ENCODE measurements around the gene MGAT3. TPM values are rescaled to one million over a fixed set of nuclear protein-coding genes. Genes with fewer than 3 reads are reported as not detected.

Gene MGAT3
- total RNA-seq, 4 donors from 2014 or later: 0.45 to 1.6 (median 0.90) TPM

- DNase-seq: no peak
- Histone ChIP-seq H3K4me1 (no peaks in the 10 kb centered on the region), H3K27ac (no peak overlapping the region), H3K36me3 (peaks cover 46 to 53% of the 10 kb centered on the region in 2 donors), H3K4me3 (replicated peaks in 1 of 3) (no peak overlapping the region), H3K27me3 (no peaks in the 10 kb centered on the region), H3K9me3 (no peaks in the 10 kb centered on the region)
- TF ChIP-seq CTCF (IDR thresholded peaks at IDR 0.05) (no peak), POLR2A (IDR thresholded peaks at IDR 0.05) (no peak)
- intact Hi-C loops (cut with DNase I): no loop called here
- WGBS, 2 donors: 95% methylated on average over 11 of the region's 11 CpGs
Observed at GRCh38 chr22:39421691-39422090, 35.1 kb upstream of the MGAT3 start.

GRCh38 chr22:39422101-39422500 lies 34.7 kb upstream of the MGAT3 start:
- WGBS, 2 donors: 90 to 95% methylated on average over 7 of the region's 7 CpGs
- no peaks in the 10 kb centered on the region for H3K9me3 ChIP-seq
- DNase-seq: no peak
- no peaks in the 10 kb centered on the region for H3K27me3 ChIP-seq
- no peak overlapping the region for H3K27ac ChIP-seq
- no peak overlapping the region for H3K4me3 ChIP-seq (replicated peaks in 1 of 3)
- no peaks in the 10 kb centered on the region for H3K4me1 ChIP-seq
- TF ChIP-seq CTCF (IDR thresholded peaks at IDR 0.05) (no peak), POLR2A (IDR thresholded peaks at IDR 0.05) (no peak)
- H3K36me3 ChIP-seq: peaks cover 46 to 53% of the 10 kb centered on the region in 2 donors
- intact Hi-C loops (cut with DNase I): no loop called here

DNA sequence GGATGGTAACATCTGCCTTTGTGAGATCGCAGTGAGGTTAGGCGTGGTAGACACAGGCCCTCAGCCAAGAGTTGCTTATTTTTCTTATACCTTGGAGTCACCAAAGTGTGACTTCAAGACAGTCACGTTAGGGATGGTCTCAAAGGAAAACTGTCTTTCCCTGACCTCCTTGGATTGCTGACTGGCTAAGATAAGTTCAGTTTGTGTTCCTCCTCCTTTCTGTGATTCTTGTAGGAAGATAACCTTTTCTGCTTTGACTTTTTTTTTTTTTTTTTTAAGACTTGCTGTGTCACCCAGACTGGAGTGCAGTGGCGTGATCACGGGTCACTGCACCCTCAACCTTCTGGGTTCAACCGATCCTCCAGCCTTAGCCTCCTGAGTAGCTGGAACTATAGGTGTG lies 34.1 kb upstream of the MGAT3 start:
- DNase-seq: no peak
- H3K27ac ChIP-seq: no peak overlapping the region
- WGBS, 2 donors: 95 to 98% methylated on average over 6 of the region's 6 CpGs
- H3K36me3 ChIP-seq: peaks cover 52 to 55% of the 10 kb centered on the region in 2 donors
- H3K27me3 ChIP-seq: no peaks in the 10 kb centered on the region
- H3K4me1 ChIP-seq: no peaks in the 10 kb centered on the region
- no peak for TF ChIP-seq CTCF (IDR thresholded peaks at IDR 0.05)
- TF ChIP-seq POLR2A (IDR thresholded peaks at IDR 0.05): no peak
- no peaks in the 10 kb centered on the region for H3K9me3 ChIP-seq
- intact Hi-C loops (cut with DNase I): no loop called here
- no peak overlapping the region for H3K4me3 ChIP-seq (replicated peaks in 1 of 3)

- H3K9me3 ChIP-seq: no peaks in the 10 kb centered on the region
- no peak overlapping the region for H3K27ac ChIP-seq
- H3K27me3 ChIP-seq: no peaks in the 10 kb centered on the region
- H3K4me3 ChIP-seq (replicated peaks in 1 of 3): no peak overlapping the region
- 97 to 98% methylated on average over 3 of the region's 3 CpGs for WGBS, 2 donors
- no peaks in the 10 kb centered on the region for H3K4me1 ChIP-seq
- peaks cover 56 to 58% of the 10 kb centered on the region in 2 donors for H3K36me3 ChIP-seq
- intact Hi-C loops (cut with DNase I): no loop called here
- TF ChIP-seq POLR2A (IDR thresholded peaks at IDR 0.05) (no peak), CTCF (IDR thresholded peaks at IDR 0.05) (no peak)
- no peak for DNase-seq
Observed at GRCh38 chr22:39423976-39424375, 32.8 kb upstream of the MGAT3 start.

DNA sequence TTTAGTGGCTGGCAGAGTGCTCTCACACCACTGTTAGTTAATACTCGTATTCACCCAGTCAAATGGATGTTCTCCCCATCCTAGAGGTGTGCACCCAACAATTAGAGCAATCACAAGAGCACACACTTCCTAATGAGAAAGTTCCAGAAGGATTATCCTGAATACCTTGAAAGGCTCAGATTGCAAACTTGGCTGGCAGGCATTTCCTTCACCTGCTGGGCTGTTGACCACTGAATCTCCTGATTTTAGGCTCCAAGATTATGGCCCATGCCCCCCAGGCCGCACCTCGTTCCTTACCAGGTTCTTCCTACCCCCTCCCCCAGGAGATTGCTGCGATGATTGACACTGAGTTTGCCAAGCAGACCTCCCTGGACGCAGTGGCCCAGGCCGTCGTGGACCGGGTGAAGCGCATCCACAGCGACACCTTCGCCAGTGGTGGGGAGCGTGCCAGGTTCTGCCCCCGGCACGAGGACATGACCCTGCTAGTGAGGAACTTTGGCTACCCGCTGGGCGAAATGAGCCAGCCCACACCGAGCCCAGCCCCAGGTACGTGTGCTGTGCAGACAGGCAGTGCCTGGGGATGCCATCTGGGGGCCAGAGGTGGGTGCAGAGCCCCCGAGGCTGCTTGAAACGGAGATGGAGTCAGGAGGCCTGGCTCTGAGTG lies 30.3 kb upstream of the MGAT3 start:
- Histone ChIP-seq H3K27me3 (no peaks in the 10 kb centered on the region), H3K4me1 (peaks cover 0 to 12% of the 10 kb centered on the region in 2 donors), H3K9me3 (no peaks in the 10 kb centered on the region), H3K4me3 (replicated peaks in 1 of 3) (no peak overlapping the region), H3K27ac (no peak overlapping the region), H3K36me3 (peaks cover 43 to 55% of the 10 kb centered on the region in 2 donors)
- no peak for DNase-seq
- intact Hi-C loops (cut with DNase I): no loop called here
- TF ChIP-seq CTCF (IDR thresholded peaks at IDR 0.05): no peak
- no peak for TF ChIP-seq POLR2A (IDR thresholded peaks at IDR 0.05)
- 94 to 96% methylated on average over 10 to 20 of the region's 20 CpGs for WGBS, 2 donors

Data from thyroid gland (tissue), 4 donors.